ENCODE measurements around the gene APBA2.

APBA2 gene

DNA sequence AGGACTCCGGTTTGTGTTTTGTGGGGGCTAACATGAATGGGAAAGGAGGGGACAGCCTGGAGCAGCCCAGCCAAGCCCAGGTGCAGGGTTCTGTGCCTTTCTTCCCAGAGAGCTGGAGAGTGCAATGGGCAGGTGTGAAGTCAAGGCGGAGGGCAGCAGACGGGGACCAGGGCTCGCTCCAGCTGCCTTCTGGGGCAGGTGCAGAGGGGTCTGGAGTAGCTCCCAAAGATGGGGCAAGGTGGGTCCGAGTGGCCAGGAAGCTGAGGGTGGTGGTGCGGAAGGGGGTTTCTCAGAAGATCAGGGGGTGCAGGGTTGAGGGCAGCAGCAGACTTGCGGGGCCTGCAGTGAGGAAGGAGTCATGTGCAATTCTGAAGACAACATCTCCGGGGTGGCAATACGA, 225.0 kb downstream of the APBA2 start:
- DNase-seq = no peak

GRCh38 chr15:29111705-29112281, 226.0 kb downstream of the APBA2 start:
- no peak for DNase-seq

DNA sequence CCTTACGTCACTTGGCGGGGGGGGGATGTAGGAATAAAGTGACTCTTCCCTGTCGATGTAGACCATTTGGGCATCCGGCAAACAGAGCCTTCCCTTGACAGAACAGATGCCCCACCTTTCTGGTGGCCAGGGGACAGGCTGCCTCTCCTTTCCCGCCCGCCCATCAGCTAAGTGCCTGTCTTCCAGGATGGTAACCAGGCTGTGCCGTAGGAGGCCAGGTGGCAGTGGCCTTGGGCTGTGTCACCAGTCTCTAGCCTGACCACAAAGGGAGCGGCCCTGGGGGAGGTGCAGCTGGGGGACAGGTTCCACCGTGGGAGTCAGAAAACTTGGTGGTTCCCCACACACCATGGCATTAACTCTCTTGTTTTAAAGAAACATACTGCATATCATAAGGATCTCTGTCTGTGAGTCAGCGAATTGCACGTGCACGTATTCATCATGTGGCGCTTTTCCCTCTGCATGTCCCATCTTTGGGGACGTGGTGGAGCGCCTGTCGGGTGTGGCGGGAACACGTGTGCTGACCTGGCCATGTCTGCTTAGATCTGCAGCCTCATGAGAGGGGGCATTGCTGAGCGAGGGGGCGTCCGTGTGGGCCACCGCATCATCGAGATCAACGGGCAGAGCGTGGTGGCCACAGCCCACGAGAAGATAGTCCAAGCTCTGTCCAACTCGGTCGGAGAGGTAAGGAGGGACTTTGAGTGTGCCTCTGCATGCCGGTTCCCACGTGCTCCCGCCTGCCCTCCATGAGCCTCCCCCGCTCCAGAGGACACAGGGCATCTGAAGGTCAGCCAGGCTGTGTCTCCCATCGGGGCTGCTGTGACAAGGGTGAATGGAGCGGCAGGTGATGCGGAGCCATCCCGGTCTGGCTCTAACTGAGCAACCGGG, 227.8 kb downstream of the APBA2 start:
- DNase-seq = no peak

DNA sequence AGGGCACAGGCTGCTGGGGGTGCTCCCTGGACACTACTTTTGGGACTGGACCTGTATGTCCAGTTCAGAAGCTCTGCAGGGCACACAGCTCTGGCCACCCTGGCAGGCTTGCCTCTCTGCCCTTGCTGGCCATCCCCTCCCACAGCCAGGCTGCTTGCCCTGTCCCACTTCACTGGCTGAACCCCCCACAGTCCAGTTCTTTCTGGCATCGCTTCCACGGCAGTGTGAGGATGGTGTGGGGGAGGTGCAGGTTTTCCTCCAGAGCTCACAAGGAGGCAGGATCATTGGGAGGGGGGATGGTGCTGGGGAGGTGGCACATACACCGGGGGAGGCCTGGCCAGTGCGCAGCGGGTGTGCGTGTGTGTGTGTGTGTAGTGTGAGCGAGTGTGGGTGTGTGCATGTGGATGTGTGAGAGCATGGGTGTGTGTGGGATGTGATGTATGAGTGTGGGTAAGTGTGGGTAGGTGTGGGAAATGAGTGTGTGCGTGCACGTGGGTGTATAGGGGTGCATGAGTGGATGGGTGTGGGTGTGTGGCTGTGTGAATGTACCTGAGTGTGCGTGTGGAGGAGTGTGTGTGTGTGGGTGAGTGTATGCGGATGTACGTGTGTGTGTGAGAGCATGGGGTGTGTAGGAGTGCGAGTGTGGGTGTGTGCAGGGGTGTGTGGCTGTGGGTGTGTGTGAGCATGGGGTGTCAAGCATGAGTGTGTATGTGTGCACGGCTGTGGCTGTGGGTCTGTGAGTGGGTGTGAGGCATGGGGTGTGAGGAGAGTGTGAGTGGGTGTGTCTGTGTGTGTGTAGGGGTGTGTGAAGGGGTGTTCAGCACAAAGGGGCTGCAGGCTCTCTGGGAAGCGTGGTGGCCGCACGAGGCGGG, 228.7 kb downstream of the APBA2 start:
- DNase-seq = no peak

- no peak for DNase-seq
Measured at GRCh38 chr15:29115093-29115991, 229.6 kb downstream of the APBA2 start.

DNA sequence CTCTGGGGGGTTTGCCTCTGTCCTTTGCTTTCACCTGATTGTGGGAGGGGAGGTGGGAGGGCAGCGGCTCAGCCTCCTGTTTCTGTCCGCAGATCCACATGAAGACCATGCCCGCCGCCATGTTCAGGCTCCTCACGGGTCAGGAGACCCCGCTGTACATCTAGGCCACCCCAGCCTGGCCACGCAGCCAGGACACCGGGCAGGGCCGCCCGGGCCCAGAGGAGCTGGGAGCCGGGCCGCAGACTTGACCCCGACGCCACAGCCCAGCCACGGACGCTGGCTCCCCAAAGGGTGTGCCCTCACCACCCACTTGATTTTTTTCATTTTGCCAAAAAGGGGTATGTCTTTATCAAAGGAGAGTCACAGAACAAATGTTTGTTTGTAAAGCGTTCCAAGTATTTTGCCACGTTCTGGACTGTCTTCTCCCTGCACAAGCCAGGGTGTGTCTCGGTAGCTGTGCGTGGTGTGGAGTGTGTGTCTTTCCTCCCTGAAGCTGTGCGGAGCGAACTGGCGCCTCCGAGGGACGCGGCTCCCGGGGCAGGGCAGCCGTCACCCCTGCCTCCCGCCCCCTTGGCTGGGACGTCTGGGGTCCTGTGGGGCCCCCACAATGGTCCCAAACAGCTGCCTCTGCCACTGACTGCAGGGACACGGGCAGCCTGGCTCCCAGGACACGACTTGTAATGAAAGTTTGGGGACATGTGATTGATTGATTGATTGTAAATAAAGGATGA, 231.4 kb downstream of the APBA2 start:
- no peak for DNase-seq

DNA sequence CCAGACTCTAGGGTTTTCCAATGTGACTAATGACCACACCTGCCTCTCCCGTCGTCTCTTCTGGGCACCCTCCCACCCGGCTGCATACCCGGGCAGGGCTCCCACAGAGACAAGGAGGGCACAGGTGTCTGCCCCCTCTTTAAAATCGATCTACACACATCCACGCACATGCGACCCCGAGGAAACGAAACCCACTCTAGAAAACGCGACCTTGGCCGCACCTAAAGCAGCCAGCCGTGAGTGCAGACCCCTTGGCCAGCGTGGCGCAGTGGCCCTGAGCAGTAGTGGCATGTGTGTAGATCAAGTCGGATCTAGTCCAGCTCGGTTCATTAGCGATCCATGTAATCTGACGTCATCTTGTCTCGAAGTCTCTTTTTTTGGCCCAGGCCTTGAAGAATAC, 232.0 kb downstream of the APBA2 start:
- no peak for DNase-seq

- DNase-seq = no peak
Measured at GRCh38 chr15:29119847-29120246, 234.1 kb downstream of the APBA2 start.

GRCh38 chr15:29120593-29121368, 235.0 kb downstream of the APBA2 start:
- DNase-seq = no peak

DNA sequence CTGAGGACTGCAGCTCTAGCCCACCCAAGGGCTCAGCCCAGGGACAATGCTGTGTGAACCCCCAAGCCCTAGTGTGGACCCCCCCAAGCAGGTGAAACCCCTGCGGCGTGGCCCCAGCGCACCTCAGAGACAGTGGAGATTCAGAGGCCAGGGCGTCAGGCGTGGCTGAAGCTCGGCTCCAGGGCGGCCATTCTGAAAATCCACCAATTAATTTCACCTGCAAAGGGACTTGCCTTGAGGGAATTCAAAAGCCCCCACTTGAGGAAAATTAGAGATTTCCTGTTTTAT, 235.5 kb downstream of the APBA2 start:
- DNase-seq = no peak

DNA sequence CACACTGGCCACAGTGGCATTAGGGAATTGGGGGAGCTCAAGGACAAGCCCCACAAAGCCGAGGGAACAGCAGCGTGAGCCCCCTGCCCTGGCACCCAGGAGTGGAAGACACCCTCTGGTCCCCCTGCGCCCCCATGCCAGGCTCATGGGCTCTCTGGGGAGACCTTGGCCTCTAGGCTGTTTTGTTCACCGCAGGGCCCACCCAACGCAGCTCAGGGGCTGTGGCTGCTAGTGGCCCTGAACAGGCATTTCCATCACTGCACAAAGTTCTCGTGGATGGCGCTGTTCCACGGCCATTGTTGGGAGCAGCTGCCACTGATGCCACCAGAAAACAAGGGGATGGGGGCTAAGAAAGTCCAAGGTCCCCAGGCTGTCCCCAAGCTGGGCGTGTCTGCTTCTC, 236.1 kb downstream of the APBA2 start:
- DNase-seq = no peak

DNA sequence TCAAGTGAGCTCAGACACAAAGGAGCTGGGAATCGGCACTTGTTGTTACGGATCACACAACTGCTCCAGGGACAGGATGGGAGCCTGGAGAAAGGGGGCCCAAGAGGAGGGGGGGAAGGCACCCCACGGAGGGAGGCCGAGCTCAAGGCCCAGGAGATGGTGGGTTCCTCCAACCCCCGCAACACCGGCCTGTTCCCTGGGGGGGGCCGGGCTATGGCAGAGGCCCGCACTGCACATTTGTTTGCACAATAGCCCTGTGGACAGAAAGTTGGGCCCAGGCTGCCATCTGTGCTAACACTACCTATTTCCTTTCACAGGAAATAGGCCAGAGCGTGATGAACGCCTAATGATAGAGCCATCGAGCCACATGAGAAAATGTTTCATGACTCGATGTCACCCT, 236.7 kb downstream of the APBA2 start:
- DNase-seq = no peak

DNA sequence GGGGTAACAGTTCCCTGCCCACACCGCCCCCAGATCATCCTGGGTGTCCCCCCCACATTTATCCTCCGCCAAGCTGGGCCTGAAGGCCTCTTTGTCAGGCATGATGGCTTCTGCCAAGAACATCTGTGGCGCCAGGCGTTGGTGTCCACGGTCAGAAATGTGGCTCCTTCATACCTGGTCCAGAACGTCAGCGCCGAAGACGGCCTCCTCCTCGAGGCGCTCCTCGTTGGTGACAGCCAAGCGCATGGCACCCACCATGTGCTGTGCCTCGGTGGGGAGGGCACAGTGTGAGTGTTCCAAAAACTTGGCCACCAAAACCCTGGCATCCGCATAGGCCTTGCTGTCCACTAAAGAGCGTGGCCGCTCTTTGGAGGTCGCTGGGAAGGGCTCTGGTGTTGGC, 237.4 kb downstream of the APBA2 start:
- no peak for DNase-seq

GRCh38 chr15:29123991-29124390, 238.2 kb downstream of the APBA2 start:
- DNase-seq = no peak

DNA sequence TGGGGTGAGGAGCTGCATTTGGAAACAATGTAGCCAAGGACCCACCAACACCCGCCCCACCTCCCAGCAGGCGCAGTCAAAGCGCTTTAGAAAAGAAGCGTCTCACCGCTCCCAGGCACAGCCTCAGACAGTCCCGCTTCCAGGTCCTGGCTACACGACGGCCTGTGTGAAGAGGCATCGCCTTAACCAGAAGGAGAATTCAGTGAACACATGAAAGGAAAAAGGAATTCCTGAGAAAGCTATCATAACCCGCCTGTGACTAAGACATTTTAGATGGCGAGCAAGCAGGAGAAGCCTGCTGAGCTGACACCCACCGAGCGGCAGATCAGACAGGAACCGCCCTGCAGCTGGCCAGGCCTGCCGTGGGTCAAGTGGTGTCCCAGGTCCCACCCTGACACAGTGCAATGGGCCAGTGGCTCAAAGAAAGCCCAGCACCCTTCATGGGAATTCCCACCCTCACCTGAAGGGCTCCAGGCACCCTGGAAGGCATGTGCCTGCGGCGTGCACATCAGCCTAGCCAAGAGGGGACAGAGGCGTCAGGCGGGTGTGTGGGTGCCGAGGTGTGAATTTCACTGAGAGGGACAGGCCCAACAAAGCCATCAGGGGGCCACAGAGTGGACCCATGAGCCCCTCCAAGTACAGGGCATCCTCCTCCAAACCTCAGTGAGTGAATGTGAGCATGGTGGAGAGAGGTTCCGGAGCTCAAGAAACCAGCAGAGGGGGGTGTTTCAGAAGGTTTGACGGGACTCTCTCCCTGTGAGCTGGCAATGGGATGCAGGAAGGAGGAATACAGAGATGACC, 239.0 kb downstream of the APBA2 start:
- no peak for DNase-seq

GRCh38 chr15:29125382-29126207, 239.8 kb downstream of the APBA2 start:
- DNase-seq = no peak

- DNase-seq = no peak
Measured at GRCh38 chr15:29126208-29126536, 240.4 kb downstream of the APBA2 start.

GRCh38 chr15:29126821-29127461, 241.2 kb downstream of the APBA2 start:
- no peak for DNase-seq
